ENCODE data around the gene EPHB2.

DNA sequence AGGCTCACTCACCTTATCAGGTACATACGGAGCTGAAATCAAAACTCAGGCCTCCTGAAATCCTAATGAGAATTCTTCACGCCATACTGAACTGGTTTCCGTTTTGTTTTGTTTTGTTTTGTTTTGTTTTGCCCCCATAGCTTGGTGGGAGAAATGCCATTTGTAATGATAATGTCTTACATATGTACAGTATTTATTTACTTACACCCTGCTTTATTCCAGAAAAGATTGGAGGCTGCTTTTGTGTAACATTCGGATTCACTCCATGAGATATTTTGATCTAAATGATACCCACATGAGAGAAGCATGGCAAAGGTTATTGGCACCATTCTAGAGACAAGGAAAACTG lies 84.7 kb downstream of the EPHB2 start:
- TF ChIP-seq POLR2AphosphoS5 (IDR thresholded peaks at IDR 0.05; ENCODE audit: low read depth, low read length): no peak
- TF ChIP-seq, protein P1, sequence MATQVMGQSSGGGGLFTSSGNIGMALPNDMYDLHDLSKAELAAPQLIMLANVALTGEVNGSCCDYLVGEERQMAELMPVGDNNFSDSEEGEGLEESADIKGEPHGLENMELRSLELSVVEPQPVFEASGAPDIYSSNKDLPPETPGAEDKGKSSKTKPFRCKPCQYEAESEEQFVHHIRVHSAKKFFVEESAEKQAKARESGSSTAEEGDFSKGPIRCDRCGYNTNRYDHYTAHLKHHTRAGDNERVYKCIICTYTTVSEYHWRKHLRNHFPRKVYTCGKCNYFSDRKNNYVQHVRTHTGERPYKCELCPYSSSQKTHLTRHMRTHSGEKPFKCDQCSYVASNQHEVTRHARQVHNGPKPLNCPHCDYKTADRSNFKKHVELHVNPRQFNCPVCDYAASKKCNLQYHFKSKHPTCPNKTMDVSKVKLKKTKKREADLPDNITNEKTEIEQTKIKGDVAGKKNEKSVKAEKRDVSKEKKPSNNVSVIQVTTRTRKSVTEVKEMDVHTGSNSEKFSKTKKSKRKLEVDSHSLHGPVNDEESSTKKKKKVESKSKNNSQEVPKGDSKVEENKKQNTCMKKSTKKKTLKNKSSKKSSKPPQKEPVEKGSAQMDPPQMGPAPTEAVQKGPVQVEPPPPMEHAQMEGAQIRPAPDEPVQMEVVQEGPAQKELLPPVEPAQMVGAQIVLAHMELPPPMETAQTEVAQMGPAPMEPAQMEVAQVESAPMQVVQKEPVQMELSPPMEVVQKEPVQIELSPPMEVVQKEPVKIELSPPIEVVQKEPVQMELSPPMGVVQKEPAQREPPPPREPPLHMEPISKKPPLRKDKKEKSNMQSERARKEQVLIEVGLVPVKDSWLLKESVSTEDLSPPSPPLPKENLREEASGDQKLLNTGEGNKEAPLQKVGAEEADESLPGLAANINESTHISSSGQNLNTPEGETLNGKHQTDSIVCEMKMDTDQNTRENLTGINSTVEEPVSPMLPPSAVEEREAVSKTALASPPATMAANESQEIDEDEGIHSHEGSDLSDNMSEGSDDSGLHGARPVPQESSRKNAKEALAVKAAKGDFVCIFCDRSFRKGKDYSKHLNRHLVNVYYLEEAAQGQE (IDR thresholded peaks at IDR 0.05; ENCODE audit: insufficient read depth in 1 of 2, low read depth in 2 of 2, low read length in 2 of 2): no peak
- no peak for TF ChIP-seq TAF1 (IDR thresholded peaks at IDR 0.05; ENCODE audit: borderline replicate concordance, insufficient read depth, low read length)

All from PFSK-1 (cell line).